NCI-H69 (cell line): ENCODE measurements around the gene KCNE2.

Source experiments
- DNase-seq: peaks from one replicate; lab custom pipeline; 2025; lab: John Stamatoyannopoulos, UW

Gene KCNE2, protein sequence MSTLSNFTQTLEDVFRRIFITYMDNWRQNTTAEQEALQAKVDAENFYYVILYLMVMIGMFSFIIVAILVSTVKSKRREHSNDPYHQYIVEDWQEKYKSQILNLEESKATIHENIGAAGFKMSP

GRCh38 chr21:34363733-34364132, at the start of gene KCNE2:
KCNE2 (plus strand) TSS chr21:34364006; CDS start chr21:34370479, 6,473 bp downstream.
- DNase-seq: no peak

DNA sequence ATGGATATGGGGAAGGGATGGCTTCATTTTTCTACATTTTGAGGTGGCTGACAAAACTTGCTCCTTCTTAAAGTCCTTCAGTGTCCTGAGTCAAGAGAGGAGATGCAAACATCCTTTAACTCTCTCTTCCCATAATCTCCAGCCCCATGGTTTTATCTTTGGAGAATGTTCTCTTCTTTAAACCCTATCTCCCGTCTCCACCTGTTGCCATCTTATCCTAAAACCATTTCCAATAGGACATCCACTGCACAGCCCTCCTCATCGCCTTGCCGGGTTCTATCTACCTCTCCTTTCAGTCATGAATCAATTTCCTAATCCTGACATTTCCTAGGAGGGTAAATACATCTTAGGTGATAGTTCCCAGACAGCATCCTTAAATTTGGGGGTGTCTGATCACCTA, 44.2 kb upstream of the KCNE2 start:
- DNase-seq: no peak

DNA sequence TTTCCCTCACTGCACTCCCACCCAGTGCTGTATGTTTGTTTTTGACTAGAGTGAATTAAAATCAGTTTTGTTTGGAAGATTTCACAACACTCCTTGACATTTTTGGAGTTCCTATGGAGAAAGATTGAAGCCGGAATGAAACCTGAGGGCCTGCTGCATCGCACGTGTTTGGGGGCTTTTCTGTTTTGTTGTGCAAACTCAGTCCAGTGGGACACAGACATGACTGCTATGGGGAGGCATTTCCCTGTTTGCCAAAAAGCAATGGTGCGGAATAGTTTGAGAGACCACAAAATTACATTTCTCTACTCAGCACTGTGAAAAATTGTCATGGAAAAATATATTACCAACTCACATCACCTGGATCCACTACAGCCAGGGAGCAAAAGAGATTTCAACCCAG, 43.8 kb upstream of the KCNE2 start:
- DNase-seq: no peak

- DNase-seq: no peak
These were observed 33.8 kb upstream of the KCNE2 start for GRCh38 chr21:34330055-34330454.

GRCh38 chr21:34331726-34332125, 32.1 kb upstream of the KCNE2 start:
- no peak for DNase-seq

DNA sequence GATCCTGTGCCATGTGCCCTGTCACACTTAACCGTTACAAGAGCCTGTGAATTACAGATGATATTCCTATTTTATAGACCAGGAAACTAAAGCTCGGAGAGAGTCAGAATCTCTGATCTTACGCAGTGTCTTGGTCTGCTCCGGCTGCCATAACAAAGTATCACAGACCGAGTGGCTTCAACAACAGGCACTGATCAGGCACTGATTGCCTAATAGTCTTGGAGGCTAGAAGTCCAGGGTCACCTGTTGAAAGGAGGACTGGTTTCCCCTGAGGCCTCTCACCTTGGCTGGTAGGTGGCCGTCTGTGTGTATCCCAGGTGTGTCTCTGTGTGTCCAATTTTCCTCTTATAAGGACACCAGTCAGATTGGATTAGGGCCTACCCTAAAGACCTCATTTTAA, 31.5 kb upstream of the KCNE2 start:
- no peak for DNase-seq

DNA sequence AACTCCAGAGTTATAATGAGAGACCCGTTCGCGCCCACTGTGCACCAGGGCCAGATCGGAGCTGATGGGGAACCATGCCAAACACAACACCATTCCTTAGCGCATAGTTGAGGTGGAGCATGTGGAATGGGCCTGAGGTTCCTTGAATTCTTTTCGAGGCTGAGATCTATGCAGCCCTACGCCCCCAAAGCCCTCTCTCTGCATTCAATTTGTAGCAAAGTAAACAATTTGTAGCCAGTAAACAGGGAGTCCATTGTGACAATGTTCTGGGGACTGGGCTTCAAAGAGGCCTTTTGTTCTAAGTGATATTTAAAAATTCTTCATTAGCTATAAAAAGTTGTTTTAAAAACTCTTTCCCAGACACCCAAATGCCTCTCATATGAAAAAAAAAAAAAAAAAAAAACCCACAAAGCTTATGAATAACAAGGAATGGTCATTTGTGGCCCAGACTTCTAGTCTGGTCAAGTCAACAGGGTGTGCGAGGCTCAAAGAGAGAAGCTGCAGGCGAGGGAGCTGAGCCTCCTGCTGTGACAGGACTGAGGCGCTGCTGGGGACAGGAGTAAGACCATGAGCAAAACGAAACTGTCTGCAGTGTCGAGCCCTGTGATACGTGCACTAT, 30.6 kb upstream of the KCNE2 start:
- DNase-seq: no peak

DNA sequence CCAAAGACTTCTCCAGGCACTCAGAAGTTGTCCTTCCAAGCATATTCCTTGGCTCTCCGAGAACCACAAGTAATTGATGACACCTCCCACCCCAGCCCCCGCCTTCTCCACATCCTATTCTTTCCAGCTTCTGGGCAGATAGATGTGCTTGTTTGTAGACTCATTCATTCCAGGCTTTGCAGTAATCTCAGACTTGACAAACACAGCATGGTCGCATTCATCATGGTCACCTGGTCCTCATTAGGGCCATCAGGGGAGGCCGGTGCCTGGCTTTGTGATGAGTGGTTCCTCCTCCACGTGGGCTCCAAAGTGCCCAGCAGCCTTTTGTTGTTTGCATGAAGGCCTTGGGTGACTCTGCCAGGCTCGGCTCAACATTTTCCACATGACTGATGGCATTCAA, 28.5 kb upstream of the KCNE2 start:
- peak; percentile 96 for DNase-seq

GRCh38 chr21:34336245-34336644, 27.6 kb upstream of the KCNE2 start:
- DNase-seq: peak; percentile 47

DNA sequence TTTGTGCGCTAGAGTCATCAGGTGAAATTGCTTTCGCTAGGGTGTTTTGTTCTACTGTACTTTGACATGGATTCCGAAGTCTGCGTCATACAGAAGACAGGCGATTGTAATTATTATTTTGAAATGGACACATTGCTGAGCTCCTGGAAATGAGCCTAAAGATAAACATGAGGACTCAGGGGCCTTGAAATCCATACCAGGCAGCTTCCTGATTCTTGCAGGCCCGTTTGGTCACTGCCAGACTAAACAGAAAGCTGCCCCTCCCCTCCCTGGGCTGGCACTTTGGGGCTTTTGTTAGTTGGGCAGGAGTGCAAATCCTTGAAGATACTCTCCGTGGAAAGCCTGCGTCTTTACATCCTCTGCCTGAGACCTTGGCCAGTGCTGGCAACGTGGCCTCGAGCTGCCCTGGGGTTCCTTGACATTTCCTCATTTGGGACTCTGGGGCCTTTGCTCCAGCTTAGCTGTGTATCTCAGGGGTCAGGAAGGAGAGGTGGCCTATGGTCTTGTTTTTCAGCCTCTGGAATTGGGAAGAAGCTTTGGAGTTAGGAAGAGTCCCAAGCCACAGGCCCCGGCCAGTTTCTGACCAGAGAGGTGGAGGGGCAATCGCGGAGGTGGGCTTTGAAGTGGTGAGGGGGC, 26.9 kb upstream of the KCNE2 start:
- peak; percentile 78 for DNase-seq

DNA sequence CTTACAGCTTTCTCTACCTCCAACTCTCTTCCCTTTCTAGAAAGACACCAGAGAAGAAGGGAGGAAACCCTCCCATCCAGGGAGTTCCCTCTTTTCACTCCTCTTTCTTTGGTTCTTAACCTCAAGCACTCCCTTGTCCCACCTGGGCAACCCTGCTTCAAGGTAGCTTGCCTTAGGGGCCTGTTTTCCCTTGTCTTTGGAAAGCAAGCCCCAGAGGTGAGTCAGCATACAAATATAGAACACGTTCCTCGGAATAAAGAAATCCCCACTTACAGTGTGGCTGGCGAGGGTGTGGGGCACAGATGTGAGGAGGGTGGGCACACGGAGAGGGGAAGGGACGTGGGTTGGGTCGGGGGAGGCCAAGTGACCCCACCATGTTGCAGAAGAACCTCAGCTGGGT, 26.1 kb upstream of the KCNE2 start:
- no peak for DNase-seq

DNA sequence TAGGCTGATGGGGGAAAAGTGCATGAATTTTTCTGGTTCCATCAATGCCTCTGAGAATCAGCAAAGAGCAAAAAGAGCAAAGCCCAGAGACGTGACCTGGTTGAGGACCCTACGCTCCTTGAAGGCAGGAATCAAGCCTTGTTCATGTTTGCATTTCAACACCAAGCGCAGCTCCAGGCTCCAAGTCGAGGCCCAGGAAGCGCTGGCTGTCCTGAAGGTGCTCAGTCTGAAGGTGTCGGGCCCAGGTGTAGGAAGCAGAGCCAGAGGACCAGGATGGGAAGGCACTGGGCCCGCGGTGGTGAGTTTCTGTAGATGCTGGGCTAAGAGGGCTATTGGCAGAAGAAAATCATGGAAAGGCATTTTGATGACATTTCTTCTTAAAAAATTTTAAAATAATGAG, 25.6 kb upstream of the KCNE2 start:
- no peak for DNase-seq

DNA sequence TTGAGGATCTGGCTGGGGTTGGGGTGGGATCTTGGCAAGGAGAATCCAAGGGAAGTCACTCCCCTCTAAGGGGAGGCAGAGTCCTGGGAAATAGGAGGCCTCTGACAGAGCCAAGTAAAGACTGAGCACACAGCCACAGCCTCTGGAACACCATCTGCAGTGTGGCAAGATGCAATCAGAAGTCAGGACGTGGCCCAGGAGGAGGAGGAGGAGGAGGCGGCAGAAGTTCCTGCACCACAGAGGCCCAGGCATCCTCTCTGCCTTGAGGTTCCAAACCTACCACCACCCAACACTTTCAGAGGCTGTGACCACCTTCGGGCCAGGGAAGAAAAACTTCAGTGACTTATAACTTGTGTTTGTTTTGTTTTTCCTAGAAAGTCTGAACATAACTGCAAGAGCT, 23.7 kb upstream of the KCNE2 start:
- no peak for DNase-seq

DNA sequence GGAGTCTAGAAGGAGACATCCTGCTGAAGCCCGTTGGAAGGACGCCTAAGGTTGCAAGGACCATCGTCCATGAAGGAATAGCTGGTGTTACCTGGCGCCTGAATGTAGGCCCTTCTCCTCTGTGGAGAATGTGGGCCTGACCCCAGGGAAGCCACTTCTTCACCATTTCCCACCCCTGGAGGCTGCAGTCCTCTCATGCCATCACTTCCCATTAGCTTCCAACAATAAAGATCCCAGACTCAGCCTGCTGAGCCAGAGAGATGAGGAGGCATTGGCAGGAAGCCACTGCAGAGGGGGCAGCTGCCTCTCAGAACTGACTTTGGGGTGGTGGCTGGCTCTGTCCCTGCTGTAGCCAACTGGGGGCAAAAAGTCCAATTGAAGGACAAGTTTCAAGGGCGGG, 21.3 kb upstream of the KCNE2 start:
- DNase-seq: peak; percentile 46

DNA sequence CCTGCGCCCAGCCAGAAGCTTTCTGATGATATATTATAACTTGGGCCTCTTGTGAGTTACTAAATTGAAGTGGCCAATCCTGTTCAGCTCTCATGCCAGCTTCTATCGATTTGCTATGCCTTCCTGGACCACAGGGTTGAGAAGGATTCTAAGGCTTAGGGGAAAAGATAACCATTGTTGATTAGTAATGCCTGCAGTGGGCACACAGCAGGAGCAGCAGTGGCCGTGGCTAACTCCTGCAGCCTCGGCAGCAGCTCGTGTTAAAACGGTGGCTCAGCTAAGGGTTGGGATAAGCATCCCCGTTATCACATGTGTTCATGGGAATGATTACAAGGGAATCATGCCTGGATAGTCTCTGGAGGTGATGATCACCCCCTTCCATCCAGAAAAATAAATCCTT, 20.5 kb upstream of the KCNE2 start:
- DNase-seq: no peak

DNA sequence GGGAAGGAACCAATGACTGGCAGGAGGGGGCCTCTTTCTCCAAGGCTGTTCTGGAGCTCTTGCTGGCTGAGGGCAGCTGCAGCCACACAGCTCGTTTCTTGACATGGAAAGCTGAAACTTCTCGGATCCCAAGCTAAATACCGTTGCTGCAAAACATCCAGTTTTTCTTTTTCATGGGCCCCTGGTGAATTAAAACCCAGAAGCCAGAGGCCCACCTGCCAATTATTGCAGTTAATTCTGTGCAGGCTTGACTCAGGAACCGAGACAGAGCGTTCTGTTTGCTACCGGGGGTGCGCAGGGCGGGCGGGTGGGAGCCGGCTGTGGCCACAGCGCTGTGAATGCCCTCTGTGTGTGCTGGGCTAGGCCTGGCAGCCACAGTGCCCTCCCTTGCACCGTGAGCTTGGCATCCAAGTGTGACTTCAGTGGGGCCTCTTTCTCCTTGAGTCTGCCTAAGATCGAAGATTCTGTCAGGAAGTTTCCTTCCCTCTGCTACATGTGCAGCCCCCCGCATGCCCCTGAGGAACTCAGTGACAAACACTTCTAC, 19.9 kb upstream of the KCNE2 start:
- no peak for DNase-seq

- DNase-seq: no peak
These were observed 19.2 kb upstream of the KCNE2 start for GRCh38 chr21:34344584-34344983.

GRCh38 chr21:34345091-34345871, 18.5 kb upstream of the KCNE2 start:
- DNase-seq: no peak

DNA sequence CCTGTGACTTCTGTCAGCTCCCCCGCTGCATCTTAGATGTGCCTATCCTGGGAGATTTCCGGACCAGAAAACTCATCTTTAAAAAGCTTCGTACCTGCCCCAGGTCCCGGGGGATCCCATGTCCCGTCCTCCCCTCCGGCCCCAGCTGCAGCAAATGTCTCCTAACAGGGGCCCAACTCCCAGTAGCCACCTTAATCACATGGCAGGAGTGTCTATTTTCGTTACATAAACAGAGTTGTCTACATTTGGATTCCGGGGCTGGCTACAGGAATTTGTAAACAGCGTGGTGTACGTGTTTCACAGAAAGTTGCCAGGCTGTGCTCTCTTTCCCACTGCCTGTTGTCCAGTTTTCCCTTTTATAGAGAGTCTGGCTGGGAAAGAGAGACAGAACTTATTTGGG, 17.9 kb upstream of the KCNE2 start:
- DNase-seq: no peak

- DNase-seq: no peak
These were observed 14.8 kb upstream of the KCNE2 start for GRCh38 chr21:34348890-34349519.

DNA sequence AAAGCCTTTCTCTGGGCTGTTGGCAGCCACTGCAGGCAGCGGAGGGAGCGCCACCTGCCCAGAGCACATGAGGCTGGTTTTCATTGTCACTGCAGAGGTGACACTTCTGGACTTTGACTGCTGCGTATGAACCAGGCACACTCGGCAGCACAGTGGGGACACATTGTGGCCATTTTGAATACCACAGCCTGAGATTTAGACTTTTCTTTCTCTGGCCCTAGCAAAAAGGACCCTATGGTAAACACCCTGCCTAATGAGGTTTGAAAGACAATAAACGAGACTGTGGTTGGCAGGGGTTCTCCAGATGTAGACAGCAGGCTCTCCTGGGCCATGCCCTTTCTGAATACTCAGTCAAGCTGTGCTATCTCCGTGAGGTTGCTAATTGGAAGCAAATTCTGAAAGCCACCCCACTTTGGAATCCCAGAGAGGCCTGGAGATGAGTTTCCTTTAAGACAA, 12.0 kb upstream of the KCNE2 start:
- peak; percentile 90 for DNase-seq

DNA sequence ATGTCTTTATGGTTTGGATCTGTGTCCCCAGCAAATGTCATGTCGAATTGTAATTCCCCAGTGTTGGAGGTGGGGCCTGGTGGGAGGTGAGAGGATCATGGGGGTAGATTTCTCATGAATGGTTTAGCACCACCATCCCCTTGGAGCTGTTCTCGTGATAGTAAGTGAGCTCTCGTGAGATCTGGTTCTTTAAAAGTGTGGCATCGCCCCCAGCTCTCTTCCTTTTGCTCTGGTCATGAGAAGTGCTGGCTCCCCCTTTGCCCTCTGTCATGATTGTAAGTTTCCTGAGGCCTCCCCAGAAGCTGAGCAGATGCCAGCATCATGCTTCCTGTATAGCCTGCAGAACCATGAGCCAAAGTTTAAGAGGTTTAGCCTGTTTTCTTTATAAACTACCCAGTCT, 11.2 kb upstream of the KCNE2 start:
- no peak for DNase-seq
